ENCODE measurements around the gene TMEM215.

GRCh38 chr9:32832346-32832745 lies 49.0 kb downstream of the TMEM215 start:
- TF ChIP-seq CTCF (IDR thresholded peaks at IDR 0.05) = no peak
- TF ChIP-seq POLR2AphosphoS5 (IDR thresholded peaks at IDR 0.05) = no peak
- no peak for TF ChIP-seq EP300 (IDR thresholded peaks at IDR 0.05)
